ENCODE results near the gene FBXL15. TPM values are rescaled to one million over a fixed set of nuclear protein-coding genes. Genes with fewer than 3 reads are reported as not detected.

FBXL15 gene
- polyA plus RNA-seq, 4 donors: 24.8 to 47.0 (median 34.6) TPM

DNA sequence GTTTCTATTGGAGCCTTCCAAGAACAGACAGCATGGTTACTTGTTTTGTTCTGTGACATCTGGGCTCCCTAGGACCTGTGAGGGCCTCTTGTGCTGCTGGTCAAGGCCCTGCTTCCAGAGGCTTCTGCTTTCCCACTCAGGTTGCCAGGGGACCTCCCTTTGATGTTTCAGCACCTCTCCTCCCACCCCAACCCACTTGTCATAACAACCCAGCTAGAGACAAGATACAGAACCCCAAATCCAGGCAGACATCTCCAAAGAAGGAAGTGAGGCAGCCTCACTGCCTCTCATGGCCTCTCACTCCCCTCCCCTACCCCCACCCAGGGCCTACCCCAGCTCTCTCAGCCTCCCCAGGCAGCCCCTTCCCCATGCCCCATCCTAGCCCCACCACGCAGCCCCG lies 13.8 kb upstream of the FBXL15 start:
- Histone ChIP-seq H3K27me3 (ENCODE audit: control insufficient read depth in 3 of 3, insufficient read depth in 3 of 3, low read length in 3 of 3) (peaks cover 19 to 40% (median 29%) of the 10 kb centered on the region in 3 donors), H3K9me3 (ENCODE audit: control insufficient read depth in 2 of 2, insufficient read depth in 1 of 2, low read depth in 1 of 2, low read length in 1 of 2) (no peaks in the 10 kb centered on the region), H3K4me3 (ENCODE audit: low read depth in 1 of 3, low read length in 3 of 3) (no peak overlapping the region), H3K4me1 (ENCODE audit: control insufficient read depth in 3 of 3, insufficient read depth in 2 of 3, low read depth in 1 of 3, low read length in 2 of 3) (peaks cover 0 to 29% (median 0%) of the 10 kb centered on the region in 3 donors), H3K36me3 (ENCODE audit: control insufficient read depth in 3 of 3, insufficient read depth in 2 of 3, low read depth in 1 of 3, low read length in 3 of 3) (peaks cover 0 to 65% (median 3%) of the 10 kb centered on the region in 3 donors), H3K27ac (ENCODE audit: low read depth in 1 of 3, low read length in 2 of 3) (peak overlapping the region in 1 of 3 donors; percentile 79)
- DNase-seq (no peak), FAIRE-seq (no peak)
- 80 to 93% (median 87%) methylated on average over 1 to 2 of the region's 2 CpGs for WGBS, 3 donors

DNA sequence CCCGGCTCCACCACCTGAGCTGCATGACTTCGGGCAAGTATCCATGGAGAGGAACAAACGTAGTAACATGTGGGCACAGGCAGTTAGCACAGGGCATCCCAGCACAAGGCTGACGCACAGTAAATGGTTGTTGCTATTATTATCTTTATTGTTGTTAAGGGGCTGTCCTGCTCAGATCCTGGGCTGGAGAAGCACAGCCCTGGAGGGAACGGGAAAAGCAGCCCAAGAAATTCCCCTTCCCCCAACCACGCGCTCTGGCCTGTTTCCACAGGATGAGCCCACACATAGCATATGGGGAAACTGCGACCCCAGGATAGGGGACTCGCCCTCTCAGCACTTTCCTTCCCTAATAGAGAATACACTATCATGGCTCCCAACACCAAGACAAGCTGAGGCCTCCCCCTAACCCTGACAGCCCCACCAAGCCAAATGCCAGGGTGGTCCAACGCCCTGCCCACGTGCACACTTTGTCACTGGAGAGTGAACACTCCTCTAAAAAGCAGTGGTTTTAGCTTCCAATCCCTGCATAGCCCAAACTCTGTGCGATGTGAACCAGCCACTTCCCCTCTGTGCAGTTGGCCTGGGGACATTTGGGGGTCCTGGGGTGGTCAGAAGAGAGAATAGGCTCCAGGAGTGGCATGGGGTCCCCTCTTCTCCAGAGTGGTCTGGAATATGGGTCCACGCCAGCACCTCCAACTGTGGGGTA lies 13.1 kb upstream of the FBXL15 start:
- WGBS, 3 donors: 76 to 82% (median 78%) methylated on average over 13 of the region's 13 CpGs
- Histone ChIP-seq H3K9me3 (ENCODE audit: control insufficient read depth in 2 of 2, insufficient read depth in 1 of 2, low read depth in 1 of 2, low read length in 1 of 2) (no peaks in the 10 kb centered on the region), H3K27ac (ENCODE audit: low read depth in 1 of 3, low read length in 2 of 3) (peak overlapping the region in 1 of 3 donors; percentile 79), H3K4me1 (ENCODE audit: control insufficient read depth in 3 of 3, insufficient read depth in 2 of 3, low read depth in 1 of 3, low read length in 2 of 3) (peaks cover 0 to 34% (median 0%) of the 10 kb centered on the region in 3 donors), H3K27me3 (ENCODE audit: control insufficient read depth in 3 of 3, insufficient read depth in 3 of 3, low read length in 3 of 3) (peaks cover 24 to 48% (median 31%) of the 10 kb centered on the region in 3 donors), H3K4me3 (ENCODE audit: low read depth in 1 of 3, low read length in 3 of 3) (peak overlapping the region in 1 of 3 donors; percentile 45), H3K36me3 (ENCODE audit: control insufficient read depth in 3 of 3, insufficient read depth in 2 of 3, low read depth in 1 of 3, low read length in 3 of 3) (peaks cover 0 to 65% (median 3%) of the 10 kb centered on the region in 3 donors)
- DNase-seq: no peak
- no peak for FAIRE-seq

DNA sequence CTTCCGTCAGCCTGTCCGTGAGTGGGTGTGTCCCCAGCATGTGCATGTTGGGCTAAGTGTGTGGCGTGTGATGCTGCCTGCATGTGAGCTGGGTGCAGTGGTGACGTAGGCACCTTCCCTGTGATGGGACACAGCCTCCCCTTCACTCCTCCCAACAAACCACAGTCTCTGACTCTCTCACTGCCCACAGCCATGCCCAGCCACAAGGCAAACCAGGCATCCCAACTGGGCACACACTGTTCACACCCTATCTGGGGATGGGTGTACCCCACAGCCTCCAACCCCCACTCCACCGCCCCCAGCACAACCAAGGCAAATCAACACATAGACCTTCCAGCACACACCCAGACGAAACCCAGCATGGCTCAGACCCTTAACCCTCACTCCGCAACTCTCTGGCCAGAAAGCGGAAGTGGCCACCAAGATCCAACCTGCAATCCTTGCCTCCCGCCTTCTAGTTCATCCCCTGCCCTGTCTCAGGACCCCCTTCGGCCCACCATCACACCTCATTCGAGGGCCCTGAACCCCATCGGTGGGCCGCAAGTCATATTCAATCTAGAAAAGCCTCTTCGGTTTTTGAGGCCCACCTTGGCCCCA lies 12.4 kb upstream of the FBXL15 start:
- Histone ChIP-seq H3K27ac (ENCODE audit: low read depth in 1 of 3, low read length in 2 of 3) (peak overlapping the region in 1 of 3 donors; percentile 79), H3K27me3 (ENCODE audit: control insufficient read depth in 3 of 3, insufficient read depth in 3 of 3, low read length in 3 of 3) (peaks cover 24 to 54% (median 31%) of the 10 kb centered on the region in 3 donors), H3K36me3 (ENCODE audit: control insufficient read depth in 3 of 3, insufficient read depth in 2 of 3, low read depth in 1 of 3, low read length in 3 of 3) (peaks cover 0 to 67% (median 0%) of the 10 kb centered on the region in 3 donors), H3K4me1 (ENCODE audit: control insufficient read depth in 3 of 3, insufficient read depth in 2 of 3, low read depth in 1 of 3, low read length in 2 of 3) (peaks cover 0 to 38% (median 0%) of the 10 kb centered on the region in 3 donors), H3K4me3 (ENCODE audit: low read depth in 1 of 3, low read length in 3 of 3) (peak overlapping the region in 2 of 3 donors; percentile 45 to 52), H3K9me3 (ENCODE audit: control insufficient read depth in 2 of 2, insufficient read depth in 1 of 2, low read depth in 1 of 2, low read length in 1 of 2) (no peaks in the 10 kb centered on the region)
- FAIRE-seq: no peak
- WGBS, 3 donors: 44 to 59% (median 51%) methylated on average over 14 of the region's 14 CpGs
- no peak for DNase-seq

DNA sequence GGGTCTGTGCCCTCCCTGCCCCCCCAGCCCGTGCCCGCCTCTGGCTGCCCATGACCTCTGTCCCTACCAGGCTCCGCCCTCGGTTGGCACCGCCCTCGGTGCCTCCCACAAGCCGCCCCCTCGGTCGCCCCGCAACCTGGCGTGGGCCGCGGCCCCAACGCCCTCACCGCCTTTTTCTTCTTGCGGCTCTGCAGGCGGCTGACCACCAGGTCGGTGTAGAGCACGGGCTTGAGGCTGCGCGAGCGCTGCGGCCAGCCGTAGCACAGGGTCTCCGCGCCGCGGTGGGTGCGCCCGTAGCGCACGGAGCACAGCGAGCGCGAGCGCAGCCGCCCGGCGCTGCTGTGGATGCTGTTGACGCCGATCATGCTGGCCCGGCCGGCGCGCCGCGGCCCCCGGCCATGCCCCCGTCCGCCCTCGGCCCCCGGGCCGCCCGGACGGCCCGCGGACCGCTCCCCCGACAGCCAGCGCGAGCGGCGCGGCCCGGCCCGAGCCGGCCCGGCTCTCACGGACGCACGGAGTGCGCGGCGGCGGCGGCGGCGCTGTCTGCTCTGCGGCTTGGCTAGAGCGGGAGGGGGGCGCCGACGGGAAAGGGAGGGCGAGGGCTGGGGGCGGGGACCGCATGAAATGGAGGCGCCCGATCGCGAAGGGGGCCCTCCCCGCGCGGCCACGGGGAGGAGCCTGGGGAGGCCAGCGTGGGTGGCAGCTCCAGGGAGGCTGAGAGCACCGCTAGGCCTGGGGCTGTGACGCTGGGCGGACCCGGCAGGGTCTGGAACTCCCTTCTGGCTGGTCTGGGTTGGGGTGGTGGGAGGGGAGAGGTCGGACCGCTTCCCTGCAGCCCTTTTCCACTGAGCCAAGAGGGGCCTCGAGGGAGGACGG lies 11.7 kb upstream of the FBXL15 start:
- FAIRE-seq: no peak
- Histone ChIP-seq H3K9me3 (ENCODE audit: control insufficient read depth in 2 of 2, insufficient read depth in 1 of 2, low read depth in 1 of 2, low read length in 1 of 2) (no peaks in the 10 kb centered on the region), H3K27ac (ENCODE audit: low read depth in 1 of 3, low read length in 2 of 3) (peak overlapping the region in 1 of 3 donors; percentile 79), H3K27me3 (ENCODE audit: control insufficient read depth in 3 of 3, insufficient read depth in 3 of 3, low read length in 3 of 3) (peaks cover 24 to 60% (median 31%) of the 10 kb centered on the region in 3 donors), H3K4me3 (ENCODE audit: low read depth in 1 of 3, low read length in 3 of 3) (peak overlapping the region in 2 of 3 donors; percentile 45 to 52), H3K4me1 (ENCODE audit: control insufficient read depth in 3 of 3, insufficient read depth in 2 of 3, low read depth in 1 of 3, low read length in 2 of 3) (peaks cover 0 to 42% (median 0%) of the 10 kb centered on the region in 3 donors), H3K36me3 (ENCODE audit: control insufficient read depth in 3 of 3, insufficient read depth in 2 of 3, low read depth in 1 of 3, low read length in 3 of 3) (peaks cover 0 to 65% (median 0%) of the 10 kb centered on the region in 3 donors)
- DNase-seq: peak in 1 of 2 donors; percentile 73
- WGBS, 3 donors: 1 to 2% (median 1%) methylated on average over 51 to 103 of the region's 103 CpGs

DNA sequence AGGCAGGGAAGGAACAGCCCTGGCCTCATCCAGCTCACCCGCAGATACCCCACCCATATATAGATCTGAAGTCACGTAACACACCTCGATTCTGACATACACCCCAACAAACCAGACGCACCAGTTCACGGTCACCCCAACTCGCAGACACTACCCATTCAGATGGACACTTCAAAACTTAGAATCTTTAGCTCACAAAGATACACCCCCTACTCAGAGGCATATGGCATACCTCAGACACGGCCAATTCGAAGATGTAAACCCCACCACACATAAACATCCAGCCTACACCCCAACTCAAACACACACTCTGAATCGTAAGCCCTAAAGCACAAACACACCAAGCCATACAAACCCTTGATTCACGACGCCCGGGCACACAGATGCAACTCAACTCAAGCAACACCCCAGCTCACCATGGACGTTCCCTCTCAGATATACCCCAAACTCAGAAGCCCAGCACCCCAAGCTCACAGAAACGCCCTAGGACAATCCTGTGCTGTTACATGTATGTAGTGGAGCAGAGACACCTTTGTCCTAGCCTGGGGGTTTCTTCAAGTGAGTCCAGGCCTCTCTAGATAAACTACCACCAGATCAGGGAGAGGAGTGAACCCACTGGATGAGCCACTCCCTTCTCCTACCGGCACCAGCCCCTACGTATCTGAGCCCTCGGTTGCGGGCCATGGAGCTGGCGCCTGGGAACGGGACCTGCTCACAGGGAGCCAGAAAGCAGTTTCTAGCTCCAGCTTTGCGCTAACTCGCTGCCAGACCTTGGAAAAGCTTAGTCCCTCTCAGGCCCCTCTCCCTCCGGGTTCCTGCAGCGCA lies 10.8 kb upstream of the FBXL15 start:
- Histone ChIP-seq H3K27ac (ENCODE audit: low read depth in 1 of 3, low read length in 2 of 3) (peak overlapping the region in 1 of 3 donors; percentile 77), H3K4me3 (ENCODE audit: low read depth in 1 of 3, low read length in 3 of 3) (peak overlapping the region in 2 of 3 donors; percentile 38 to 52), H3K9me3 (ENCODE audit: control insufficient read depth in 2 of 2, insufficient read depth in 1 of 2, low read depth in 1 of 2, low read length in 1 of 2) (no peaks in the 10 kb centered on the region), H3K4me1 (ENCODE audit: control insufficient read depth in 3 of 3, insufficient read depth in 2 of 3, low read depth in 1 of 3, low read length in 2 of 3) (peaks cover 0 to 42% (median 0%) of the 10 kb centered on the region in 3 donors), H3K27me3 (ENCODE audit: control insufficient read depth in 3 of 3, insufficient read depth in 3 of 3, low read length in 3 of 3) (peaks cover 24 to 66% (median 31%) of the 10 kb centered on the region in 3 donors), H3K36me3 (ENCODE audit: control insufficient read depth in 3 of 3, insufficient read depth in 2 of 3, low read depth in 1 of 3, low read length in 3 of 3) (peaks cover 0 to 62% (median 0%) of the 10 kb centered on the region in 3 donors)
- FAIRE-seq (no peak), DNase-seq (peak in 1 of 2 donors; percentile 35)
- WGBS, 3 donors: 21 to 27% (median 26%) methylated on average over 23 to 24 of the region's 24 CpGs

DNA sequence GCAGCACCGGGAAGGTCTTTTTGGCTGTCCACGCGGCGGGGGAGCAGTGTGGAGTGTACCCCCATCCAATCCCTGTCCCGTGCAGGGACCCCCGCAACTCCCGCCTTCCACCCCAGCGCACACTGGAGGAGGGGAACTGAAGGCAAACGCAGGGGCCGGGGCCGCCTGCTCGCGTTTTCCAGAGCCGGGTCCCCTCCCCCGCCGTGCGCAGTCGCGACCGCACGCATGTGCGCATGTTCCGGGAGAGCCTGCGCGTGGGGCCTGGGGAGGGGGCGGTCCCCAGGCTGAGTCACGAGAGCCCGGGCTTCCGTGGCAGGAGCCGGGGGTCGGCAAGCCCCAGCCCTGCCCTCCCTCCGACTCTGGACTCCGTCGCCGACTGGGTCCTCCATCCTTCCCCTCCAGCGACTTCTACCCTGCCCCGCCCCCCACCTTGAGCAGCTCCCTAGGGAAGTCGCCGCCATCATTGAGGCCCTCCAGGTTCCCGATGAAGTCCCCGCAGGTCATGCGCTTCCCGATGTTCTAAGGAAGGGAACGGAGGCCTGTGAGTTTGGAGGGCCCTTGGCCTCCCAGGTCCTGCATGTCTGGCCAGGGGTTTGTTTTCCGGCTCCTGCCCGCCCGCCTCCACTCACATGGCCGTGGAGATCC lies 10.1 kb upstream of the FBXL15 start:
- Histone ChIP-seq H3K9me3 (ENCODE audit: control insufficient read depth in 2 of 2, insufficient read depth in 1 of 2, low read depth in 1 of 2, low read length in 1 of 2) (no peaks in the 10 kb centered on the region), H3K4me1 (ENCODE audit: control insufficient read depth in 3 of 3, insufficient read depth in 2 of 3, low read depth in 1 of 3, low read length in 2 of 3) (peaks cover 0 to 42% (median 0%) of the 10 kb centered on the region in 3 donors), H3K4me3 (ENCODE audit: low read depth in 1 of 3, low read length in 3 of 3) (peak overlapping the region in 2 of 3 donors; percentile 23 to 38), H3K27ac (ENCODE audit: low read depth in 1 of 3, low read length in 2 of 3) (peak overlapping the region in 1 of 3 donors; percentile 77), H3K27me3 (ENCODE audit: control insufficient read depth in 3 of 3, insufficient read depth in 3 of 3, low read length in 3 of 3) (peaks cover 24 to 72% (median 31%) of the 10 kb centered on the region in 3 donors), H3K36me3 (ENCODE audit: control insufficient read depth in 3 of 3, insufficient read depth in 2 of 3, low read depth in 1 of 3, low read length in 3 of 3) (peaks cover 0 to 54% (median 0%) of the 10 kb centered on the region in 3 donors)
- peak in 1 of 2 donors; percentile 52 for DNase-seq
- WGBS, 3 donors: 2 to 8% (median 2%) methylated on average over 40 to 48 of the region's 48 CpGs
- FAIRE-seq: no peak

Data from small intestine (tissue), 7 donors.